Measurements from ENCODE around the gene PRSS27.
A peak's percentile ranks its signal among the peaks of the same experiment; 100 is the strongest.

GRCh38 chr16:2720719-2721633 lies 952 bp upstream of the PRSS27 start:
- TF ChIP-seq POLR2A (IDR thresholded peaks at IDR 0.05): peak in 1 of 2 donors; percentile 18
- TF ChIP-seq EP300 (IDR thresholded peaks at IDR 0.05): no peak

Measured in gastroesophageal sphincter (tissue), 2 donors.